ENCODE measurements around the gene TBC1D4.

The TBC1D4 gene

DNA sequence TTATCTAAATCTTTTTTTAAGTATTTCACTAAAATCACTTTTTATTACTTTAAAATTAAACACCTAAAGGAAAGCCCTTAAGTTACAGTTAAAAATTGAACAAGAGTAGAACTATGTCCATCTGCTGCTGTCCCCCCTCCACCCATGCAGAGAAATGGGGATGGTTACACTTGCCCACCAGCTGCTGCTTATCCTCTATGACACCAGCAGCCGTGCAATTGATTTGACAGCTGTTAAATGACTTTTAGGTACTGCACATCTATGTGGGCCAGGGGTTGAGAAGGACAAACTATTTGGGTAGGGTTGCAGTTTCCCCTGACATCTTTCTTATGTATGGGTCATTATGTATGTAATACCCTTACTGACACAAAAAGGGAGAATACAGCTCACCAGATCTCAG, 77.2 kb downstream of the TBC1D4 start:
- no peaks in the 10 kb centered on the region for H3K27me3 ChIP-seq (ENCODE audit: control insufficient read depth in 1 of 2, insufficient read depth in 2 of 2, low read length in 2 of 2)

GRCh38 chr13:75402787-75403186, 79.2 kb downstream of the TBC1D4 start:
- H3K27me3 ChIP-seq (ENCODE audit: control insufficient read depth in 1 of 2, insufficient read depth in 2 of 2, low read length in 2 of 2), result no peaks in the 10 kb centered on the region
- no peaks in the 10 kb centered on the region for H3K36me3 ChIP-seq (ENCODE audit: control insufficient read depth in 2 of 2, insufficient read depth in 2 of 2, low read length in 2 of 2)
- peaks cover 4% of the 10 kb centered on the region for H3K4me1 ChIP-seq (ENCODE audit: control insufficient read depth, insufficient read depth, low read length)
- H3K9me3 ChIP-seq (ENCODE audit: control insufficient read depth in 2 of 2, low read length in 2 of 2), result peaks cover 0 to 4% of the 10 kb centered on the region in 2 donors
- H3K4me3 ChIP-seq (ENCODE audit: low read length in 2 of 2), result no peak overlapping the region
- no peak overlapping the region for H3K27ac ChIP-seq (ENCODE audit: low read length)
- H3K9ac ChIP-seq (ENCODE audit: low read length in 2 of 2), result no peak overlapping the region

More for the DNA sequence above, 77.2 kb downstream of the TBC1D4 start:
- Histone ChIP-seq H3K4me3 (ENCODE audit: low read length in 2 of 2) (no peak overlapping the region), H3K36me3 (ENCODE audit: control insufficient read depth in 2 of 2, insufficient read depth in 2 of 2, low read length in 2 of 2) (no peaks in the 10 kb centered on the region), H3K9me3 (ENCODE audit: control insufficient read depth in 2 of 2, low read length in 2 of 2) (peaks cover 0 to 2% of the 10 kb centered on the region in 2 donors), H3K9ac (ENCODE audit: low read length in 2 of 2) (no peak overlapping the region), H3K4me1 (ENCODE audit: control insufficient read depth, insufficient read depth, low read length) (peaks cover 4% of the 10 kb centered on the region), H3K27ac (ENCODE audit: low read length) (no peak overlapping the region)

DNA sequence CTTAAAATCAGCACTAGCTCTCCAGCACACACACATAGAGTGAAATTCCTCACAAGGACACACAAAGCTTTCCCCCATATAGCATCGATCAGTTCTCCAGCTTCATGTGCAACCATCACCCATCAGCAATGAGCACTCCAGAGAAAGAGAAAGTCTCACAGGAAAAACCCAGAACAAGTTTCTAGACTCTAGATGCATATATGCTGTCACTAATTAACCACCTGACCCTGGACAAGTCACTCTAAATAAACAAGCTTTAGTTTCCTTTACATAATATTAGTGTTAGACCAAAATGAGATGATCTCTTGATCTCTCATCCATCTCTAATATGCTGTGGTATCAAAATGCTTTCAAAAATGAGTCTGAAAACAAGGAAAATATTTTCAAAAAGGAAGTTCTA, 81.2 kb downstream of the TBC1D4 start:
- Histone ChIP-seq H3K36me3 (ENCODE audit: control insufficient read depth in 2 of 2, insufficient read depth in 2 of 2, low read length in 2 of 2) (no peaks in the 10 kb centered on the region), H3K27me3 (ENCODE audit: control insufficient read depth in 1 of 2, insufficient read depth in 2 of 2, low read length in 2 of 2) (no peaks in the 10 kb centered on the region), H3K27ac (ENCODE audit: low read length) (no peak overlapping the region), H3K4me3 (ENCODE audit: low read length in 2 of 2) (no peak overlapping the region), H3K9me3 (ENCODE audit: control insufficient read depth in 2 of 2, low read length in 2 of 2) (peaks cover 0 to 4% of the 10 kb centered on the region in 2 donors), H3K4me1 (ENCODE audit: control insufficient read depth, insufficient read depth, low read length) (peaks cover 4% of the 10 kb centered on the region), H3K9ac (ENCODE audit: low read length in 2 of 2) (no peak overlapping the region)

DNA sequence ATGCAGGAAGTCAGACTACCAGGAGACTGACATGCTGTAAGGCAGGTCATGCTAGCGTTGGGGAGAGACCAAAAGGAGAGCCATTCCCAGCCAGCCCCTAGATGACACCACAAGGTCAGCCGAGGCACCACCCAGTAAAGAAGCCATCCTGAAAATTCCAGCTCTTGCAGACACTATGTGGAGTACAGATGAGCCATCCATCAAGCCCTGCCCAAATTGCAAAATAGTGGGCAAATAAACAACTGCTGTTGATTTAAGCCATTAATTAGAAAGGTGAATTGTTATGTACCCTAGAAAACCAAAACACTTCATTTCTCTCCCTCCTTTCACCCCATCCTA, 82.1 kb downstream of the TBC1D4 start:
- Histone ChIP-seq H3K4me3 (ENCODE audit: low read length in 2 of 2) (no peak overlapping the region), H3K27me3 (ENCODE audit: control insufficient read depth in 1 of 2, insufficient read depth in 2 of 2, low read length in 2 of 2) (no peaks in the 10 kb centered on the region), H3K4me1 (ENCODE audit: control insufficient read depth, insufficient read depth, low read length) (peaks cover 4% of the 10 kb centered on the region), H3K36me3 (ENCODE audit: control insufficient read depth in 2 of 2, insufficient read depth in 2 of 2, low read length in 2 of 2) (no peaks in the 10 kb centered on the region), H3K9ac (ENCODE audit: low read length in 2 of 2) (no peak overlapping the region), H3K9me3 (ENCODE audit: control insufficient read depth in 2 of 2, low read length in 2 of 2) (peaks cover 0 to 4% of the 10 kb centered on the region in 2 donors), H3K27ac (ENCODE audit: low read length) (no peak overlapping the region)

DNA sequence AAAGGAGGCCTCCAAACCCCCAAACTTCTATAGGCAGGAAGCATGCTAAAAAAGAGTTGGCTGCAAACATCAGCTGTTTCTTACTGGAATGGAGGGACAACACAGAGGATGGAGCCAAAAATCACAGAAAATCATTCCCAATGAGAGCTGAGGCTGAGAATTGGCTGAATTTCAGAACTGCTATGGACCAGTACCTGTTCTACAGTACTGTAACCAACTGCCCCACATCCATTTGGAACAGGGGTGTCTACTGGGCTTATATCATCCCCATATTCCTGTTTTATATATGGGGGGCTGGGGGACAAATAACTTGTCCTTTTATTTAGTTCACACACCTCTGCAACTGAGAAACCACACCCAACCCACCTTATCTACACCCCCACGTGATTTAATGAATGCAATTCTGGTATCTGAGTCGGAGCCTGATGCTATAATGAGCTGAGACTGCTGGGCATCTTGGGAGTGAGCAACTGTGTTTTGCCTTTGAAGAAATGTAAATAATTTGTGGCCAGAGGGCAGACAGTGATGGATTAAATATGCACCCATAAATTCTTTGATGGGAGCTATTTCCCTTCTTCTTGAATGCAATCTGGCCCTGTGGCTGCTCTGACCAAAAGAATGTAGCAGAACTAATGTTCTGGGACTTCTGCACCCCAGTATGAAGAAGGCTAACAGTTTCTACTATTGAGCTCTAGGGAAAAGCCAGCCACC, 82.6 kb downstream of the TBC1D4 start:
- Histone ChIP-seq H3K36me3 (ENCODE audit: control insufficient read depth in 2 of 2, insufficient read depth in 2 of 2, low read length in 2 of 2) (no peaks in the 10 kb centered on the region), H3K4me1 (ENCODE audit: control insufficient read depth, insufficient read depth, low read length) (peaks cover 4% of the 10 kb centered on the region), H3K27me3 (ENCODE audit: control insufficient read depth in 1 of 2, insufficient read depth in 2 of 2, low read length in 2 of 2) (no peaks in the 10 kb centered on the region), H3K9ac (ENCODE audit: low read length in 2 of 2) (no peak overlapping the region), H3K27ac (ENCODE audit: low read length) (no peak overlapping the region), H3K9me3 (ENCODE audit: control insufficient read depth in 2 of 2, low read length in 2 of 2) (peaks cover 0 to 4% of the 10 kb centered on the region in 2 donors), H3K4me3 (ENCODE audit: low read length in 2 of 2) (no peak overlapping the region)

- H3K9me3 ChIP-seq (ENCODE audit: control insufficient read depth in 2 of 2, low read length in 2 of 2), result peaks cover 0 to 4% of the 10 kb centered on the region in 2 donors
- H3K9ac ChIP-seq (ENCODE audit: low read length in 2 of 2), result no peak overlapping the region
- H3K27me3 ChIP-seq (ENCODE audit: control insufficient read depth in 1 of 2, insufficient read depth in 2 of 2, low read length in 2 of 2), result no peaks in the 10 kb centered on the region
- no peak overlapping the region for H3K4me3 ChIP-seq (ENCODE audit: low read length in 2 of 2)
- H3K27ac ChIP-seq (ENCODE audit: low read length), result no peak overlapping the region
- peaks cover 4% of the 10 kb centered on the region for H3K4me1 ChIP-seq (ENCODE audit: control insufficient read depth, insufficient read depth, low read length)
- H3K36me3 ChIP-seq (ENCODE audit: control insufficient read depth in 2 of 2, insufficient read depth in 2 of 2, low read length in 2 of 2), result no peaks in the 10 kb centered on the region
Observed at GRCh38 chr13:75398072-75398471, 83.9 kb downstream of the TBC1D4 start.

GRCh38 chr13:75395901-75396300, 86.1 kb downstream of the TBC1D4 start:
- Histone ChIP-seq H3K27me3 (ENCODE audit: control insufficient read depth in 1 of 2, insufficient read depth in 2 of 2, low read length in 2 of 2) (no peaks in the 10 kb centered on the region), H3K9ac (ENCODE audit: low read length in 2 of 2) (no peak overlapping the region), H3K36me3 (ENCODE audit: control insufficient read depth in 2 of 2, insufficient read depth in 2 of 2, low read length in 2 of 2) (no peaks in the 10 kb centered on the region), H3K4me1 (ENCODE audit: control insufficient read depth, insufficient read depth, low read length) (no peaks in the 10 kb centered on the region), H3K4me3 (ENCODE audit: low read length in 2 of 2) (no peak overlapping the region), H3K9me3 (ENCODE audit: control insufficient read depth in 2 of 2, low read length in 2 of 2) (peaks cover 0 to 4% of the 10 kb centered on the region in 2 donors), H3K27ac (ENCODE audit: low read length) (no peak overlapping the region)

DNA sequence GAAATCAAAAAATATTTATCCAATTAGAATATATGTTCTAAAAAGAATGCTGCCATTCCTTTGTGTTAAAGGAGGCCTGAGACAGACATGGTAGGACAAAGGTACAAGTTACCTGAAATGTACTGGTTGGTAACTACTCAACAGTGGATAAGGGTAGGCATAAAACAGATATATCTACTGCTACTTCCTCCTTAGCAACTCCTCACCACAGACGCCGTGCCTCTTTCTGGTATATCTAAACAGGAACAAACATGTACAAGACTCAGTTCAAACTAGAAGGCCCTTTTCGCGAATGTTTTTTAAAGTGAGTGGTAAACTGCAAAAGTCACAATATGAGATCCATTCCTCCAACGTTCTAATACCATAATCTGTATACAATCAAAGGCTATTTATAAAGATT, 86.9 kb downstream of the TBC1D4 start:
- H3K4me1 ChIP-seq (ENCODE audit: control insufficient read depth, insufficient read depth, low read length), result no peaks in the 10 kb centered on the region
- no peaks in the 10 kb centered on the region for H3K27me3 ChIP-seq (ENCODE audit: control insufficient read depth in 1 of 2, insufficient read depth in 2 of 2, low read length in 2 of 2)
- H3K4me3 ChIP-seq (ENCODE audit: low read length in 2 of 2), result no peak overlapping the region
- H3K9ac ChIP-seq (ENCODE audit: low read length in 2 of 2), result no peak overlapping the region
- no peaks in the 10 kb centered on the region for H3K36me3 ChIP-seq (ENCODE audit: control insufficient read depth in 2 of 2, insufficient read depth in 2 of 2, low read length in 2 of 2)
- no peak overlapping the region for H3K27ac ChIP-seq (ENCODE audit: low read length)
- H3K9me3 ChIP-seq (ENCODE audit: control insufficient read depth in 2 of 2, low read length in 2 of 2), result peaks cover 0 to 4% of the 10 kb centered on the region in 2 donors

DNA sequence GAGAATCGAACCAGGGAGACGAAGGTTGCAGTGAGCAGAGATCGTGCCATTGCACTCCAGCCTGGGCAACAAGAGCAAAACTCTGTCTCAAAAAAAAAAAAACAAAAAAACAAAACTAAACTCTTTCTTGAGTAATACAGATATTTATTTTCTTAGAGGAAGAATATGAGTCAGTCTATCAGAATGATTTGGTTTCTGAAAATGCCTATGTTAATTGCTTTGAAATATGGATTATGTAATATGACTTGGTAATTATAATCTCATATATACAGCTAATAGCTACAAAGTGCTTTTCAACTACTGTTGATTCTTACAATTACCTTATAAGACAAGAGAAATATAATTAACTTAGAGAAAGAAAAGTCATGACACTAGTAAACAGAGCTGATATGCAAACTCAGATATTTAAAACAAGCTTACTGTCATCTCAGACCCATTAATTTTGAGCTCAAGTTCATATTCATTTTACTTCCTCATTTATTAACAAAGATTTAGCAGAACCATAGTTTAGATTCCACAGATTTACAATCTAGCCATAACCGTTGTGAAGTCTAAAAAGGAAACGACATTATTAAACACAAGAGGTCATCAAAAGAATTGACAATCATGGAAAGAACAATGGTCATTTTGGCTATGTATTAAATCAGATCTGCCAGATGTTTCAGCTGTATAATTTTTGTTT, 88.0 kb downstream of the TBC1D4 start:
- Histone ChIP-seq H3K27ac (ENCODE audit: low read length) (no peak overlapping the region), H3K4me1 (ENCODE audit: control insufficient read depth, insufficient read depth, low read length) (no peaks in the 10 kb centered on the region), H3K27me3 (ENCODE audit: control insufficient read depth in 1 of 2, insufficient read depth in 2 of 2, low read length in 2 of 2) (no peaks in the 10 kb centered on the region)

DNA sequence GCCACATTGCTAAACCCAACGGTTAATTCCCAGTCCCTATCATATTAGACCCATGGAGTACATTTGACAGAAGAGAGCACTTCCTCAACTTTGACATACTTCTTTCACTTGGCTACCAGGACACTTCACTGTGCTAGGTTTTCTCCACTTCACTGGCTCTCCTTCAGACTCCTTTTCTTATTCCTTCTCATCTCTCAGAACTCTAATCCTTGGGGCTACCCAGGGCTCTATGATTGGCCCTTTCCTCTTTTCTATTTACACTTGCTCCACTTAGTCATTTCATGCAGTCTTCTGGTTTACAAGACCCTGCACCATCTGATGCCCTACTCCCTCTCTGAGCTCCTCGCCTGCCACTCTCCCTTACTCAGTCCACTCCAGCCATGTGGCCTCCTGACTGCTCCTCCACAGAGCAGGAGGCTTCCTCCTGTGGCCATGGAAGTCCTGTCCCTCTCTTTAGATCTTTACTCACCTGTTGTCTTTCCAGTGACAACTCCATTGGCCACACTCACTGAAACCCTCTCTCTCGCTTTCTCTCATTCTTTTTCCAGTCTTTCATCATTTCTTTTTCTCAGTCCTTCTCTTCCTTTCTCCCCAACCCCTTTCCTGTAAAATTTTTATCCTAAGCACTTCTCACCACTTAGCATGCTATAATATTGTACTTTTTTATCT, 90.4 kb downstream of the TBC1D4 start:
- no peak overlapping the region for H3K27ac ChIP-seq (ENCODE audit: low read length)
- no peak overlapping the region for H3K4me3 ChIP-seq (ENCODE audit: low read length in 2 of 2)

More for the DNA sequence above, 88.0 kb downstream of the TBC1D4 start:
- Histone ChIP-seq H3K9ac (ENCODE audit: low read length in 2 of 2) (no peak overlapping the region), H3K36me3 (ENCODE audit: control insufficient read depth in 2 of 2, insufficient read depth in 2 of 2, low read length in 2 of 2) (no peaks in the 10 kb centered on the region), H3K4me3 (ENCODE audit: low read length in 2 of 2) (no peak overlapping the region), H3K9me3 (ENCODE audit: control insufficient read depth in 2 of 2, low read length in 2 of 2) (no peaks in the 10 kb centered on the region)

GRCh38 chr13:75390229-75390628, 91.7 kb downstream of the TBC1D4 start:
- no peak overlapping the region for H3K4me3 ChIP-seq (ENCODE audit: low read length in 2 of 2)
- no peak overlapping the region for H3K9ac ChIP-seq (ENCODE audit: low read length in 2 of 2)
- no peaks in the 10 kb centered on the region for H3K27me3 ChIP-seq (ENCODE audit: control insufficient read depth in 1 of 2, insufficient read depth in 2 of 2, low read length in 2 of 2)
- no peaks in the 10 kb centered on the region for H3K4me1 ChIP-seq (ENCODE audit: control insufficient read depth, insufficient read depth, low read length)
- no peaks in the 10 kb centered on the region for H3K36me3 ChIP-seq (ENCODE audit: control insufficient read depth in 2 of 2, insufficient read depth in 2 of 2, low read length in 2 of 2)
- no peak overlapping the region for H3K27ac ChIP-seq (ENCODE audit: low read length)
- no peaks in the 10 kb centered on the region for H3K9me3 ChIP-seq (ENCODE audit: control insufficient read depth in 2 of 2, low read length in 2 of 2)

More for the DNA sequence above, 90.4 kb downstream of the TBC1D4 start:
- Histone ChIP-seq H3K9me3 (ENCODE audit: control insufficient read depth in 2 of 2, low read length in 2 of 2) (no peaks in the 10 kb centered on the region), H3K27me3 (ENCODE audit: control insufficient read depth in 1 of 2, insufficient read depth in 2 of 2, low read length in 2 of 2) (no peaks in the 10 kb centered on the region), H3K4me1 (ENCODE audit: control insufficient read depth, insufficient read depth, low read length) (no peaks in the 10 kb centered on the region), H3K9ac (ENCODE audit: low read length in 2 of 2) (no peak overlapping the region), H3K36me3 (ENCODE audit: control insufficient read depth in 2 of 2, insufficient read depth in 2 of 2, low read length in 2 of 2) (no peaks in the 10 kb centered on the region)

Measured in stomach smooth muscle (tissue), 2 donors.